Stimulated activated CD8-positive, alpha-beta memory T cell treated with anti-CD3 and anti-CD28 coated beads, Interleukin-4, amount 100 ng/mL, for 48 hours (primary cell): Measurements from ENCODE around the gene KLF1.
"Not testable (repeated sequence)": the region's sequence is repeated elsewhere in the genome, so short reads cannot be mapped to it uniquely, and the experiment has no call there.

Experiments used
- DNase-seq: peaks from one replicate; pipeline ENCODE4 v3.0.0-alpha.2; 2020

The KLF1 gene

GRCh38 chr19:12866416-12867119, 20.4 kb downstream of the KLF1 start:
- no peak for DNase-seq

GRCh38 chr19:12865746-12866415, 21.1 kb downstream of the KLF1 start:
- no peak for DNase-seq

GRCh38 chr19:12864721-12865715, 22.0 kb downstream of the KLF1 start:
- no peak for DNase-seq

- DNase-seq, result no peak
Measured at GRCh38 chr19:12864143-12864542, 22.9 kb downstream of the KLF1 start.

- DNase-seq, result no peak
Measured at GRCh38 chr19:12859546-12859945, 27.5 kb downstream of the KLF1 start.

GRCh38 chr19:12858041-12858928, 28.7 kb downstream of the KLF1 start:
- no peak for DNase-seq

- no peak for DNase-seq
Measured at GRCh38 chr19:12856653-12857052, 30.3 kb downstream of the KLF1 start.

- DNase-seq, result peak; percentile 95
Measured at GRCh38 chr19:12847159-12848139, 39.6 kb downstream of the KLF1 start.

- not testable (repeated sequence) for DNase-seq
Measured at GRCh38 chr19:12846613-12847012, 40.4 kb downstream of the KLF1 start.

- no peak for DNase-seq
Measured at GRCh38 chr19:12843999-12844732, 42.8 kb downstream of the KLF1 start.

GRCh38 chr19:12843328-12843727, 43.7 kb downstream of the KLF1 start:
- DNase-seq, result no peak

GRCh38 chr19:12842511-12842910, 44.5 kb downstream of the KLF1 start:
- no peak for DNase-seq

- peak; percentile 54 for DNase-seq
Measured at GRCh38 chr19:12841094-12841493, 45.9 kb downstream of the KLF1 start.

GRCh38 chr19:12840091-12841079, 46.6 kb downstream of the KLF1 start:
- peak; percentile 87 for DNase-seq

- peak; percentile 44 for DNase-seq
Measured at GRCh38 chr19:12838886-12839756, 47.9 kb downstream of the KLF1 start.

- DNase-seq, result peak; percentile 72
Measured at GRCh38 chr19:12838182-12838885, 48.7 kb downstream of the KLF1 start, which contains the start of gene MAST1. TSS of gene MAST1 (plus strand) at chr19:12838515. CDS start at chr19:12838573, 58 bp downstream.

- DNase-seq, result no peak
Measured at GRCh38 chr19:12837225-12837624, 49.8 kb downstream of the KLF1 start.
